Type B pancreatic cell (in vitro differentiated cells): ENCODE measurements around the gene CLPSL2. TPM values are rescaled to one million over a fixed set of nuclear protein-coding genes. Genes with fewer than 3 reads are reported as not detected.

ENCODE experiments used
- DNase-seq: peaks from one replicate; pipeline ENCODE4 v3.0.0; 2021; ENCODE audit warnings: mixed read lengths; ENCODE audit not compliant: unreplicated experiment; ENCODE audit errors: extremely low spot score
- H3K27ac Mint-ChIP-seq: 2 replicates; pipeline ENCODE4 v1.8.0; 2021; ENCODE audit warnings: mild to moderate bottlenecking, mixed read lengths
- H3K27me3 Mint-ChIP-seq: 2 replicates; pipeline ENCODE4 v1.8.0; 2021; ENCODE audit warnings: mixed read lengths
- H3K36me3 Mint-ChIP-seq: 2 replicates; pipeline ENCODE4 v1.8.0; 2021; ENCODE audit warnings: mixed read lengths
- H3K4me1 Mint-ChIP-seq: one replicate; pipeline ENCODE4 v1.8.0; 2021; ENCODE audit warnings: mixed read lengths; ENCODE audit not compliant: unreplicated experiment
- H3K4me3 Mint-ChIP-seq: 2 replicates; pipeline ENCODE4 v1.8.0; 2021; ENCODE audit warnings: mild to moderate bottlenecking, mixed read lengths
- H3K9me3 Mint-ChIP-seq: 2 replicates; pipeline ENCODE4 v1.8.0; 2021; ENCODE audit warnings: mixed read lengths
- total RNA-seq: library from RNA; stranded (reverse); gene quantifications from 2 replicates; pipeline ENCODE4 v1.2.1, GENCODE V29; 2021; ENCODE audit warnings: low replicate concordance
- TF ChIP-seq, protein P1 (sequence below): fragments of 200-600 bp; sonication (generic); conservative IDR thresholded peaks from 2 replicates; pipeline ENCODE4 v1.5.0; 2021; ENCODE audit warnings: antibody characterized with exemption, mild to moderate bottlenecking

The CLPSL2 gene
- total RNA-seq, 1 donor from 2014 or later = not detected

GRCh38 chr6:35742842-35743241 is 33.6 kb upstream of the CLPSL2 start:
- no peaks in the 10 kb centered on the region for H3K36me3 Mint-ChIP-seq
- H3K4me1 Mint-ChIP-seq = peaks cover 12% of the 10 kb centered on the region
- TF ChIP-seq, protein P1, sequence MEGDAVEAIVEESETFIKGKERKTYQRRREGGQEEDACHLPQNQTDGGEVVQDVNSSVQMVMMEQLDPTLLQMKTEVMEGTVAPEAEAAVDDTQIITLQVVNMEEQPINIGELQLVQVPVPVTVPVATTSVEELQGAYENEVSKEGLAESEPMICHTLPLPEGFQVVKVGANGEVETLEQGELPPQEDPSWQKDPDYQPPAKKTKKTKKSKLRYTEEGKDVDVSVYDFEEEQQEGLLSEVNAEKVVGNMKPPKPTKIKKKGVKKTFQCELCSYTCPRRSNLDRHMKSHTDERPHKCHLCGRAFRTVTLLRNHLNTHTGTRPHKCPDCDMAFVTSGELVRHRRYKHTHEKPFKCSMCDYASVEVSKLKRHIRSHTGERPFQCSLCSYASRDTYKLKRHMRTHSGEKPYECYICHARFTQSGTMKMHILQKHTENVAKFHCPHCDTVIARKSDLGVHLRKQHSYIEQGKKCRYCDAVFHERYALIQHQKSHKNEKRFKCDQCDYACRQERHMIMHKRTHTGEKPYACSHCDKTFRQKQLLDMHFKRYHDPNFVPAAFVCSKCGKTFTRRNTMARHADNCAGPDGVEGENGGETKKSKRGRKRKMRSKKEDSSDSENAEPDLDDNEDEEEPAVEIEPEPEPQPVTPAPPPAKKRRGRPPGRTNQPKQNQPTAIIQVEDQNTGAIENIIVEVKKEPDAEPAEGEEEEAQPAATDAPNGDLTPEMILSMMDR = no peak
- no peak overlapping the region for H3K4me3 Mint-ChIP-seq
- H3K9me3 Mint-ChIP-seq = peaks cover 6% of the 10 kb centered on the region
- no peak overlapping the region for H3K27ac Mint-ChIP-seq
- no peaks in the 10 kb centered on the region for H3K27me3 Mint-ChIP-seq
- DNase-seq = no peak

- peaks cover 6% of the 10 kb centered on the region for H3K9me3 Mint-ChIP-seq
- peaks cover 6% of the 10 kb centered on the region for H3K4me1 Mint-ChIP-seq
- H3K36me3 Mint-ChIP-seq = no peaks in the 10 kb centered on the region
- TF ChIP-seq, protein P1 = no peak
- H3K4me3 Mint-ChIP-seq = no peak overlapping the region
- no peak for DNase-seq
- no peak overlapping the region for H3K27ac Mint-ChIP-seq
- no peaks in the 10 kb centered on the region for H3K27me3 Mint-ChIP-seq
Measured at GRCh38 chr6:35745509-35745908, 30.9 kb upstream of the CLPSL2 start.

- Mint-ChIP-seq H3K4me1 (peaks cover 6% of the 10 kb centered on the region), H3K36me3 (no peaks in the 10 kb centered on the region)
- DNase-seq = no peak
Measured at GRCh38 chr6:35746516-35746915, 29.9 kb upstream of the CLPSL2 start.

DNA sequence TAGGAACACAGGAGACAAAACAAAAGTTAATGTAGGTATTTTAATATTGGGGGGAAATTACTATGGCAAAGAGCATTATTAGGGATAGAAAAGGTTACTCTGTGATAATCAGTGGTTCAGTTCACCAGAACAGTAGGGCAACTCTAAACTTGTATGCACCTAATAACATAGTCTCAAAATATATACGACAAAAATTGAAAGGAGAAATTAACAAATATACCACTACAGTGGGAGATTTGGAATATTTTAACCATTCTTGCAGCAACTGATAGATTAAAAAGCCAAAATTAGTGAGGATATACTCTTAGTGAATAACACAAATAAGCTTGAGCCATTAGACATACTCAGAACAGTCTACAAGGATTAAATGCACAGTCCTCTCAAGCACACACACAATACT is 28.5 kb upstream of the CLPSL2 start:
- DNase-seq = no peak
- Mint-ChIP-seq H3K9me3 (peaks cover 6% of the 10 kb centered on the region), H3K27me3 (no peaks in the 10 kb centered on the region), H3K4me1 (peaks cover 1% of the 10 kb centered on the region), H3K27ac (no peak overlapping the region), H3K4me3 (no peak overlapping the region), H3K36me3 (no peaks in the 10 kb centered on the region)
- TF ChIP-seq, protein P1 = no peak

More at GRCh38 chr6:35746516-35746915, 29.9 kb upstream of the CLPSL2 start:
- Mint-ChIP-seq H3K4me3 (no peak overlapping the region), H3K27ac (no peak overlapping the region), H3K27me3 (no peaks in the 10 kb centered on the region), H3K9me3 (peaks cover 6% of the 10 kb centered on the region)
- TF ChIP-seq, protein P1 = no peak

GRCh38 chr6:35750557-35750956 is 25.8 kb upstream of the CLPSL2 start:
- H3K4me1 Mint-ChIP-seq = no peaks in the 10 kb centered on the region
- no peaks in the 10 kb centered on the region for H3K36me3 Mint-ChIP-seq
- H3K4me3 Mint-ChIP-seq = no peak overlapping the region
- no peak overlapping the region for H3K27ac Mint-ChIP-seq
- H3K27me3 Mint-ChIP-seq = peaks cover 3% of the 10 kb centered on the region
- DNase-seq = no peak
- peaks cover 6% of the 10 kb centered on the region for H3K9me3 Mint-ChIP-seq
- TF ChIP-seq, protein P1 = no peak

DNA sequence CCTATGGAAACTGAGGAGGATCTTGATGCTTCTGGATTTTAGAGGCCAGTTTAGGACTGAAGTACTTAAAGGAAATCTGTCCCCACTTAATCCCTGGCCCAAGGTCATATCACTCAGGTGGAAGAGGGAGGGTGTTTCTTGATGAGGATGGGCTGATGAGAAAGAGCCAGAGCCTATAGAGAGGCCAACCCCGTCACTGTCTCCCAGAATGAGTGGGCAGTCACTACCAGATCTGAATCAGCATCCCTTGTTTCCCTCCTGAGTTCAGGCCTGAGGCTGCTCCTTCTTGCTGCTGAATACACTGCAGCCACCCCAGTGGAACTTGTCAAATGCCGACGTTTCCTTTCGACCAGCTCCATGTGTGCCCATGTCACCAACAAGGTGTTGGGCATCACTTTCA is 24.8 kb upstream of the CLPSL2 start:
- Mint-ChIP-seq H3K27me3 (peaks cover 6% of the 10 kb centered on the region), H3K9me3 (peaks cover 4% of the 10 kb centered on the region), H3K36me3 (no peaks in the 10 kb centered on the region), H3K4me1 (no peaks in the 10 kb centered on the region), H3K27ac (no peak overlapping the region), H3K4me3 (no peak overlapping the region)
- TF ChIP-seq, protein P1 = no peak
- DNase-seq = no peak
